Measurements from ENCODE around the gene IL11RA.

Gene IL11RA

GRCh38 chr9:34651876-34652601 is at the start of gene IL11RA:
TSS of gene IL11RA (plus strand) at chr9:34652185. CDS start at chr9:34655218, 3,033 bp downstream.
- DNase-seq (ENCODE audit: low read depth), result no peak

DNA sequence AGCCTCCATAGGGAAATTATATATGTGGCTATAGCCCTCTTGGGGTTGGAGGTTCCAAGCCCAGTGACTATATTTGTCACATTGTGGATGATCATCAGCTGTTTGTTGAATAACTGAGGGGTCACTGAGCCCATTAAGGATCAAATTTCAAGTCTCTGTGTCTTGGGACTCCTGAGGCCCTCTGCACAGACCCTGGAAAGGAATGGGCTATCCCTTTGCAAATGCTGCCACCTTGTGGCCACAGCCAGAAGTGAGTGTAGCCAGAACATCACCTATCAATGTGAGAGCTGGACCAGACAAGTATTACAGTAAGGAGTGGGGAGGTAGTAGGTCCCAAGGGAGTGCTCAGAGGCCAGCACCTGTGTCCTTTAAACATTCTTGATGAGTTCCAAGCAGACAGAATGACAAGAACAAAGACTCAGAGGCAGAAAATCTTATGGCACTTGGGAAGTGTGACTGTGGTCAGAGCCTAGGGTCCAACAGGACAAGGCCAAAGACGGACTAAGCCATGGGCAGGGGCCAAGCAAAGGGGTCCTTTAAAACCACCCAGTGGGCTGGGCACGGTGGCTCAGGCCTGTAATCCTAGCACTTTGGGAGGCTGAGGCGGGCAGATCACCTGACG is 48.3 kb upstream of the IL11RA start:
- DNase-seq (ENCODE audit: low read depth), result peak; percentile 67

- DNase-seq (ENCODE audit: low read depth), result no peak
Observed at GRCh38 chr9:34606190-34606589, 45.8 kb upstream of the IL11RA start.

- DNase-seq (ENCODE audit: low read depth), result no peak
Observed at GRCh38 chr9:34606905-34607304, 45.1 kb upstream of the IL11RA start.

DNA sequence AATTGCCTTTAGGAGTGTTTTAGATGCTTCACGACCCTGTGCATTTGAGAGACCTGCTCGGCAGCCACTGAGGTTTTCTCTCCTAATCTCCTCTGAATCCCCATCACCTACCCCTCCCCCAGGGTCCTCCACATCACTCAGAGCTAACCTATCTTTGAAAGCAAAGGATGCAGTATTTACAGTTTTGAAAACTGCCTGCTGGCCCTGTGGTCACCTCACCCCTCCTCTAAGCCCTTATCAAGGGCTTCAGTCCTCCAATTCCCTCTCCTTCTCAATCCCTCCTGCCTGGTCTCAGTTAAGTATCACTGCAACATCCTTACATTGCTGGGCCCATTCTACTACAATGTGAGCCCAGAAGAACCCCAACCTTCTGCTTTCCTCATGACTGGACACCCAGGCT is 44.7 kb upstream of the IL11RA start:
- DNase-seq (ENCODE audit: low read depth), result no peak

- DNase-seq (ENCODE audit: low read depth), result no peak
Observed at GRCh38 chr9:34610434-34611206, 41.4 kb upstream of the IL11RA start.

DNA sequence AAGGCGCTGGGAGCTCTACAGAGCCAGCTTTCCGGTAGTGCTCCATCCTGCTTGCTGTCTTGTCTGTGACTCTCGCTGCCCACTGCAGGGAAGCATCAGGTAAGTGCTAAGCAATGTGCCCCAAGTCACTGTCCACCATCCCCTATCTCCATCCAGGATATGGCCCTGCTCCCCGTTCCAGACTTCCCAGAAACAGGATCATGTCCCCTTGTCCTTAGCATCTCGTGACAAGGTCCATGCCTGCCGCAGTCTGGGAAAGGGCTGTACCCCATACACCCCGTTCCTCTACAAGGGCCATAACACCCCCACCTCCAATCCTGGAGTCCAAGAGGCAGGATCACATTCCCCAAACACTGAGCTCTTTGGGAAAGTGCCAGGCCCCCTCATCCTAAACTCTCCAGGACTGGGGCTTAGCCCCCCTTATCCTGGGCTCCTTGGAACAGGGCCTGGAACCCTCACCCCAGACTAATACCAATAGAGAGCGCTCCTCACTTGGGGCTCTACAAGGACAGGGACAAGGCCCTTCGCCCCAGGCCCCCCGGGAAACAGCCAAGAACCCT is 40.7 kb upstream of the IL11RA start:
- no peak for DNase-seq (ENCODE audit: low read depth)

DNA sequence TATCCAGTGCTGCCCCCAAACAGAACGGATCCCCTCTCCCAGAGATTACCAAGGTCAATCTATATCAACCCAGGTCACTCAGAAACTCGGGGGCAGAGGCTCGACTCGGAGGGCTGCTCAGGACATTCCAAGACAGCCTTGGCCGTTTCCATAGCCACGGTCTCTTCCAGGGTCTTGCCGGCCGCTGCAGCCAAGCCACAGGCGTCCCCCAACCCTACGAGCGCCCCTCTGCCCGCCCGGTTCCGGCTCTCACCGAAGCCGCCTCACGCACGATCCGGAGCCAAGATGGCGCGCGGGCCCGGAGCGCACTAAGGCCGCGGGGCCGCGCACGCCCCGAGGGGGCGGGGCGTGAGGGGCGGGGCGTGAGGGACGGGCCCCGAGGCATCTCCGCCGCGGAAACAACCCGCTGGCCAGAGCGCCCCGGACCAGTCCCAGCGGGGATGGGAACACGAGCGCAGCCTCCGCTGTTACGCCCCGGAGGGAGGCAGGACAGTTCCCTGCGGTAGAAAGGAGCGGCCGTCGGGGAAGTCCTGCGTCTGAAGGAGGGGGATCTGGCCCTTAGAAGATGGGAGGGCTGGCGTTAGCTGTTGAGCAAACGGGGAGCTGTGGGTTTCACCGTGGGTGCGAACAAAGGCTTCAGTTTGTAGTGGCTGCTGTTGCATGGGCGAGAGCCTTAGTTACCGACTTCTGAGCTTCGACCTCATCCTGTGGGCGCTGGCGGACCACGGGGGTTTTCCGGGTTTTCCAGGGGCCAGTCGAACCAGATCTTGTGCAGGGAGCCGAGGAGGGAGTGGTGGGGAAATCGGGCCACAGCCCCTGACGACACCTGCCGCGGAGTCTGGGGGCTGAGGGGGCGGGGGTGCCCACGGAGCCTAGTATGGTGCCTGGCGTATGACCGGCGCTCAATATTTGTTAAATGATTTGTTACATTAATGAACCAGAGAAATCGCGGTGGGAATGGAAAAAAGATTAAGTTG is 39.9 kb upstream of the IL11RA start, which contains the start of gene RPP25L:
RPP25L (minus strand) TSS at position 287 of the 977 bp plus-strand sequence. CDS start 801 bp downstream, outside the sequence.
- peak; percentile 80 for DNase-seq (ENCODE audit: low read depth)

DNA sequence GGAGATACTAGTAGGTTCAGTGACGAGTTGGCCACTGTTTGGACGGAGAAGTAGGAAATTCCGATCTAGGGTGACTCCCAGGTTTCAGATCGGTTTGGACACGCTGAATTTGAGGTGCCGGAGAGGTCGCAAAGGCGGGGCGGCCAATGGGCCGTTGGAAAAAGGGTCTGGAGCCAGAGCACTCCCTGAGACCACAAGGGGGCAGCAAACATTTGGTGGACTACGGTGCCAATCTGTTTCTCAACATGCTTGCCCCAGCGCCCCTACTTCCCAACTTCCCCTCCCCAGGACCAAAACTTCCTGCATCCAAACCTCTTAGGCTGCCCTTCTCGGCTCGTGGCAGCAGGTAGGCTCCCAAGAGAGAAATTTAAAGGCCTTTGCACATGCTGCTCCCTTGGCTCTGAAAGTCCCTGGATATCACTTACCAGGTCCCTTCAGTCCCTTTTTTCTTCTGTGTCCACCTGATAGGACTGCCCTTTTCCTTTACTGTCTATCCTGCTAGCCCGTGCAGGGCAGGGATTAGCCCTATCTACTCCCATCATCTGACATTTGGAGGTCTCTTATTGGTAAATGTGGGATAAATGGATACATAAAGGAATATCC is 39.1 kb upstream of the IL11RA start:
- peak; percentile 55 for DNase-seq (ENCODE audit: low read depth)

- no peak for DNase-seq (ENCODE audit: low read depth)
Observed at GRCh38 chr9:34615132-34615531, 36.9 kb upstream of the IL11RA start.

DNA sequence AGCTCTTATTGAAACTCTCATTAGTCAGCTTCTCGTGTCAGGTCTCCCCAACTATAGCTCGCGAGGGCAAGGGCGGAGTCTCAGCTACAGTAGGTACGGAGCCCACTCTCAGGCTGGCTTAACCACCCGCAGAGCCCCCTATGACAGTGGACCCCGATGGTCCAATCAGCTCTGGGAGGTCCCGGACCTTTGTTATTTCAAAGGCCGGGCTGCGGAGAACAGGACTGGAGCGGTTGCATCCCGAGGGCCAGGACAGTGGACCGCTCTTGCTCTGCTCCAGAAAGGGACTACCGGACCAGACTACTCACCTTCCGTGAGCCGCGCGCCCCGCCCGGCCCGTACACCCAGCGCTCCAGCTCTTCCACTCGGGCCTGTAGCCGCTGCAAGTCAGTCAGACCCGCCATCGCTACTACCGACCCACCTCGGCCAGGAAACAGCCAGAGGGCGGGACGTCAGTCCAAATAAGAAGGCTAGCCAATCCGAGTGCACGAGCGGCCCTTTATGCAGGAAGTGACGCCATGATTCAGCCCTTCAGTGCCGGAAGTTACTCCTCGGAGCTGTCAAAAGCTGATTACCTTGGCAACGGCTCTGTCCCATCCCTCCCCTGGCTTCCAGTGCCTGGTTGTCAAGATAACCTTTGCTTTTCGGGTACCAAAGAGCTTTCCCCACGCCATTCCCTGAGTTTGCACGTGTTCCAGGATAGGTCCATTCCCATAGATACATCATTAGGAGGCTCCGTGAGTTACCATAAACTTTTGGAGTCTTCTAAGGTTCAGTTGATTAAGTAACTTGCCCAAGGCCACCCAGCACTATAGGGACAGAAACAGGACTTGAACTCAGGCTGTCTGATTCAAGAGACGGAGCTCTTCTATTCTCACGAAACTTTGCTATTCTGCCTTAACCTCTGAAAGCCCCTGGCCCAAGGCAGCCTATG is 31.7 kb upstream of the IL11RA start, which contains the start of gene DCTN3:
DCTN3 (minus strand) TSS at position 435 of the 934 bp plus-strand sequence; CDS start at position 404, 31 bp downstream.
- peak; percentile 82 for DNase-seq (ENCODE audit: low read depth)

DNA sequence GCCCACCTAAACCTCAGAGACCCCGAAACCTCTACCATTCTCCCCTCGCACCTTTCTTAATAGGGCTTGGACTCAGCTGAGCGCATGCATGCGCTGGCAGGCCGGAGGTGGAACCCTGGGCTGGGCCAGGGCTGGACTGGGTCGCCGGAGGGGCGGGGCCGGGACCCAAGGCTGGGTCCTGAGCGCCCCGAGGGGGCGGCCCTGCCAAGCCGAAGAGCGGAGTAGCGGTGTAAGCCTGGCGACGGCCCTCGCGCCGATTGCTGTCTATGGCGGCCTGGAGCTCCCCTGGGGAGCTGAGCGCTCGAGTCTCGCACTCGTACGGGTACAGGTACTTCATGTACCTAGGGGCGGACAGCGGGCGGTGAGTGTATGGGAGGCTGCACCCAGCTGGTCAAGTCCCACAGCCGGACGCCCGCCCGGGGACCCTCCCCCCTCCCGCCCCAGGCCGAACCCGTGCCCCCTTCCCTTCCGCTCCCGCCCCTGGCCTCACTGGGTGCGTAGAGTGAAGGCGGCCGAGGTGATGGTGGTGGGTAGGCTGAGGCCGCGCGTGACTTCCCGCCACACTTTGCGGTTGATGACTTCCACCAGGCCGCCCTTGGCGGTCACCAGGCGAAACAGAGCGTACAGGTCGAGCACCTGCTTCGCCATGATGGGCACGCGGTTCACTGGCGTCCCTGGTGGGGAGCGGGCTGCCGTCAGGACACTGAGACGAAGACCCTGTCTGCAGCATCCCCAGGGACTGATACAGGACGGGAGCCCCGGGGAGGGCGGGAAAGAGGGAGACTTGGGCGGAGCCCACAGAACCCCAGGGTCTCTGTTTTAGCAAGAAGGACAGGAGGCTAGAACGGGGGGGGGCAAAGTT is 28.4 kb upstream of the IL11RA start:
- no peak for DNase-seq (ENCODE audit: low read depth)

- no peak for DNase-seq (ENCODE audit: low read depth)
Observed at GRCh38 chr9:34624475-34625185, 27.4 kb upstream of the IL11RA start.

DNA sequence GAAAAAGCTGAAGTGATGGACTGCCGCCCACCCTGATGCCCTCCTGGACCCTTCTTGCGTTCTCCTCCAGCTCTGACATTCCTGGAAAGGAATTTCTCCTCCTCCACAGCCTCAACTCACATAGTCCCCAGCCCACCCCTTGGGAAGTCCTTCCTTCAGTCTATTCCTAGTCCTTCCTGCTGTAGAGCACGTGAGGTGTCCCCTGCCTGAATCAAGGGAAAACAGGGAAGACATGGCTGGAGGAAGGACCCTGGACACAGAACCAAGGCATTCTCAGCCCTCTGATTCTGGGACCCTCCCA is 26.8 kb upstream of the IL11RA start:
- no peak for DNase-seq (ENCODE audit: low read depth)

- DNase-seq (ENCODE audit: low read depth), result no peak
Observed at GRCh38 chr9:34627716-34628655, 24.0 kb upstream of the IL11RA start.

GRCh38 chr9:34628656-34629490 is 23.1 kb upstream of the IL11RA start, which contains the start of gene ARID3C:
TSS of gene ARID3C (minus strand) at chr9:34629066. CDS start at chr9:34628014, 1,052 bp downstream.
- DNase-seq (ENCODE audit: low read depth), result no peak

All from activated T-helper 1 cell treated with Interleukin-2 at 50 U/mL for 16 hours (primary cell).